ENCODE data around the gene GAA.
A peak's percentile ranks its signal among the peaks of the same experiment; 100 is the strongest.

Gene GAA

GRCh38 chr17:80117491-80118401 lies 16.4 kb downstream of the GAA start:
- Mint-ChIP-seq H3K27me3 (no peaks in the 10 kb centered on the region), H3K9me3 (peaks cover 6% of the 10 kb centered on the region), H3K27ac (no peak overlapping the region), H3K36me3 (peaks cover 7% of the 10 kb centered on the region), H3K4me3 (no peak overlapping the region), H3K4me1 (peaks cover 7% of the 10 kb centered on the region)

GRCh38 chr17:80118601-80119270 lies 17.4 kb downstream of the GAA start:
- H3K36me3 Mint-ChIP-seq: peaks cover 7% of the 10 kb centered on the region
- H3K27me3 Mint-ChIP-seq: no peaks in the 10 kb centered on the region
- peaks cover 7% of the 10 kb centered on the region for H3K4me1 Mint-ChIP-seq
- H3K9me3 Mint-ChIP-seq: peaks cover 6% of the 10 kb centered on the region
- H3K27ac Mint-ChIP-seq: no peak overlapping the region
- no peak overlapping the region for H3K4me3 Mint-ChIP-seq

GRCh38 chr17:80119271-80119791 lies 17.9 kb downstream of the GAA start:
- Mint-ChIP-seq H3K27ac (no peak overlapping the region), H3K36me3 (peaks cover 7% of the 10 kb centered on the region), H3K4me1 (peaks cover 7% of the 10 kb centered on the region), H3K4me3 (no peak overlapping the region), H3K27me3 (no peaks in the 10 kb centered on the region), H3K9me3 (peaks cover 6% of the 10 kb centered on the region)

GRCh38 chr17:80119839-80120238 lies 18.5 kb downstream of the GAA start:
- Mint-ChIP-seq H3K27ac (no peak overlapping the region), H3K9me3 (peaks cover 5% of the 10 kb centered on the region), H3K36me3 (peaks cover 5% of the 10 kb centered on the region), H3K4me1 (peaks cover 5% of the 10 kb centered on the region), H3K27me3 (no peaks in the 10 kb centered on the region), H3K4me3 (no peak overlapping the region)

- Mint-ChIP-seq H3K27ac (no peak overlapping the region), H3K27me3 (no peaks in the 10 kb centered on the region), H3K4me3 (no peak overlapping the region), H3K9me3 (no peaks in the 10 kb centered on the region), H3K36me3 (no peaks in the 10 kb centered on the region), H3K4me1 (no peaks in the 10 kb centered on the region)
These were observed 20.7 kb downstream of the GAA start for GRCh38 chr17:80122026-80122575.

GRCh38 chr17:80122926-80123505 lies 21.6 kb downstream of the GAA start:
- H3K36me3 Mint-ChIP-seq: no peaks in the 10 kb centered on the region
- H3K9me3 Mint-ChIP-seq: no peaks in the 10 kb centered on the region
- no peak overlapping the region for H3K27ac Mint-ChIP-seq
- peaks cover 5% of the 10 kb centered on the region for H3K27me3 Mint-ChIP-seq
- H3K4me1 Mint-ChIP-seq: no peaks in the 10 kb centered on the region
- H3K4me3 Mint-ChIP-seq: no peak overlapping the region

GRCh38 chr17:80123791-80124190 lies 22.4 kb downstream of the GAA start:
- Mint-ChIP-seq H3K4me1 (no peaks in the 10 kb centered on the region), H3K4me3 (no peak overlapping the region), H3K36me3 (no peaks in the 10 kb centered on the region), H3K9me3 (no peaks in the 10 kb centered on the region), H3K27ac (no peak overlapping the region), H3K27me3 (peaks cover 9% of the 10 kb centered on the region)

- Mint-ChIP-seq H3K4me1 (no peaks in the 10 kb centered on the region), H3K4me3 (no peak overlapping the region), H3K27me3 (peaks cover 9% of the 10 kb centered on the region), H3K27ac (no peak overlapping the region), H3K36me3 (no peaks in the 10 kb centered on the region), H3K9me3 (no peaks in the 10 kb centered on the region)
These were observed 23.1 kb downstream of the GAA start for GRCh38 chr17:80124351-80124981.

- no peaks in the 10 kb centered on the region for H3K4me1 Mint-ChIP-seq
- peaks cover 9% of the 10 kb centered on the region for H3K27me3 Mint-ChIP-seq
- H3K27ac Mint-ChIP-seq: no peak overlapping the region
- no peaks in the 10 kb centered on the region for H3K9me3 Mint-ChIP-seq
- no peaks in the 10 kb centered on the region for H3K36me3 Mint-ChIP-seq
- H3K4me3 Mint-ChIP-seq: no peak overlapping the region
These were observed 24.5 kb downstream of the GAA start for GRCh38 chr17:80125656-80126448.

GRCh38 chr17:80126449-80126715 lies 25.0 kb downstream of the GAA start:
- no peaks in the 10 kb centered on the region for H3K4me1 Mint-ChIP-seq
- no peak overlapping the region for H3K27ac Mint-ChIP-seq
- H3K27me3 Mint-ChIP-seq: peaks cover 9% of the 10 kb centered on the region
- H3K4me3 Mint-ChIP-seq: no peak overlapping the region
- H3K9me3 Mint-ChIP-seq: no peaks in the 10 kb centered on the region
- no peaks in the 10 kb centered on the region for H3K36me3 Mint-ChIP-seq

- no peaks in the 10 kb centered on the region for H3K36me3 Mint-ChIP-seq
- no peaks in the 10 kb centered on the region for H3K9me3 Mint-ChIP-seq
- no peak overlapping the region for H3K27ac Mint-ChIP-seq
- no peak overlapping the region for H3K4me3 Mint-ChIP-seq
- H3K4me1 Mint-ChIP-seq: no peaks in the 10 kb centered on the region
- peaks cover 9% of the 10 kb centered on the region for H3K27me3 Mint-ChIP-seq
These were observed 27.7 kb downstream of the GAA start for GRCh38 chr17:80129006-80129565.

GRCh38 chr17:80130992-80131391 lies 29.6 kb downstream of the GAA start:
- no peaks in the 10 kb centered on the region for H3K9me3 Mint-ChIP-seq
- H3K4me3 Mint-ChIP-seq: no peak overlapping the region
- H3K27ac Mint-ChIP-seq: no peak overlapping the region
- peaks cover 9% of the 10 kb centered on the region for H3K27me3 Mint-ChIP-seq
- H3K4me1 Mint-ChIP-seq: no peaks in the 10 kb centered on the region
- H3K36me3 Mint-ChIP-seq: peaks cover 2% of the 10 kb centered on the region

GRCh38 chr17:80132906-80133625 lies 31.7 kb downstream of the GAA start:
- no peaks in the 10 kb centered on the region for H3K4me1 Mint-ChIP-seq
- H3K4me3 Mint-ChIP-seq: no peak overlapping the region
- peaks cover 4% of the 10 kb centered on the region for H3K27me3 Mint-ChIP-seq
- peaks cover 5% of the 10 kb centered on the region for H3K36me3 Mint-ChIP-seq
- no peaks in the 10 kb centered on the region for H3K9me3 Mint-ChIP-seq
- peak overlapping the region; percentile 82 for H3K27ac Mint-ChIP-seq

- no peaks in the 10 kb centered on the region for H3K4me1 Mint-ChIP-seq
- peaks cover 7% of the 10 kb centered on the region for H3K36me3 Mint-ChIP-seq
- H3K27ac Mint-ChIP-seq: no peak overlapping the region
- H3K27me3 Mint-ChIP-seq: no peaks in the 10 kb centered on the region
- H3K9me3 Mint-ChIP-seq: no peaks in the 10 kb centered on the region
- no peak overlapping the region for H3K4me3 Mint-ChIP-seq
These were observed 32.2 kb downstream of the GAA start for GRCh38 chr17:80133626-80133970.
